Measurements from ENCODE around the gene ZFAND6.
A peak's percentile ranks its signal among the peaks of the same experiment; 100 is the strongest.

ZFAND6 gene

GRCh38 chr15:80161468-80162016 is 102.1 kb downstream of the ZFAND6 start:
- FAIRE-seq (no peak), DNase-seq (ENCODE audit: insufficient read length, low spot score) (no peak)

- no peak for DNase-seq (ENCODE audit: insufficient read length, low spot score)
- FAIRE-seq = no peak
These were observed 102.6 kb downstream of the ZFAND6 start for GRCh38 chr15:80162059-80162554.

GRCh38 chr15:80163217-80163616 is 103.7 kb downstream of the ZFAND6 start:
- no peak for FAIRE-seq
- no peak for DNase-seq (ENCODE audit: insufficient read length, low spot score)

GRCh38 chr15:80163897-80164296 is 104.4 kb downstream of the ZFAND6 start:
- FAIRE-seq (no peak), DNase-seq (ENCODE audit: insufficient read length, low spot score) (no peak)

- FAIRE-seq (no peak), DNase-seq (ENCODE audit: insufficient read length, low spot score) (no peak)
These were observed 108.5 kb downstream of the ZFAND6 start for GRCh38 chr15:80167936-80168335.

- FAIRE-seq = no peak
These were observed 108.9 kb downstream of the ZFAND6 start for GRCh38 chr15:80168421-80168820.

GRCh38 chr15:80169768-80170357 is 110.4 kb downstream of the ZFAND6 start:
- DNase-seq (ENCODE audit: insufficient read length, low spot score) (no peak), FAIRE-seq (no peak)

More at GRCh38 chr15:80168421-80168820, 108.9 kb downstream of the ZFAND6 start:
- no peak for DNase-seq (ENCODE audit: insufficient read length, low spot score)

GRCh38 chr15:80170596-80170995 is 111.1 kb downstream of the ZFAND6 start:
- FAIRE-seq (no peak), DNase-seq (ENCODE audit: insufficient read length, low spot score) (no peak)

- DNase-seq (ENCODE audit: insufficient read length, low spot score) (no peak), FAIRE-seq (no peak)
These were observed 112.3 kb downstream of the ZFAND6 start for GRCh38 chr15:80171787-80172186.

GRCh38 chr15:80172401-80172800 is 112.9 kb downstream of the ZFAND6 start:
- DNase-seq (ENCODE audit: insufficient read length, low spot score) = no peak
- no peak for FAIRE-seq

- DNase-seq (ENCODE audit: insufficient read length, low spot score) (peak; percentile 65), FAIRE-seq (peak; percentile 13)
These were observed 113.7 kb downstream of the ZFAND6 start for GRCh38 chr15:80173022-80173759.

- DNase-seq (ENCODE audit: insufficient read length, low spot score) = no peak
These were observed 114.7 kb downstream of the ZFAND6 start for GRCh38 chr15:80174017-80174746.

GRCh38 chr15:80175436-80175835 is 116.0 kb downstream of the ZFAND6 start:
- DNase-seq (ENCODE audit: insufficient read length, low spot score) = no peak
- no peak for FAIRE-seq

More at GRCh38 chr15:80174017-80174746, 114.7 kb downstream of the ZFAND6 start:
- no peak for FAIRE-seq

- FAIRE-seq = no peak
- DNase-seq (ENCODE audit: insufficient read length, low spot score) = no peak
These were observed 117.0 kb downstream of the ZFAND6 start for GRCh38 chr15:80176443-80176842.

- DNase-seq (ENCODE audit: insufficient read length, low spot score) (no peak), FAIRE-seq (no peak)
These were observed 117.7 kb downstream of the ZFAND6 start for GRCh38 chr15:80177156-80177555.

- peak; percentile 42 for DNase-seq (ENCODE audit: insufficient read length, low spot score)
- no peak for FAIRE-seq
These were observed 119.7 kb downstream of the ZFAND6 start for GRCh38 chr15:80179025-80179759.

GRCh38 chr15:80179935-80180334 is 120.5 kb downstream of the ZFAND6 start:
- no peak for FAIRE-seq
- DNase-seq (ENCODE audit: insufficient read length, low spot score) = no peak

GRCh38 chr15:80180468-80180867 is 121.0 kb downstream of the ZFAND6 start:
- DNase-seq (ENCODE audit: insufficient read length, low spot score) (no peak), FAIRE-seq (no peak)

GRCh38 chr15:80180986-80181385 is 121.5 kb downstream of the ZFAND6 start:
- DNase-seq (ENCODE audit: insufficient read length, low spot score) = no peak
- FAIRE-seq = no peak

GRCh38 chr15:80182611-80183261 is 123.3 kb downstream of the ZFAND6 start:
- no peak for FAIRE-seq
- no peak for DNase-seq (ENCODE audit: insufficient read length, low spot score)
